Karpas-422 (cell line): ENCODE data around the gene CLTA. TPM values are rescaled to one million over a fixed set of nuclear protein-coding genes. Genes with fewer than 3 reads are reported as not detected.

Source experiments
- DNase-seq: peaks from one replicate; pipeline ENCODE4 v3.0.0-alpha.2; 2015
- H2AFZ ChIP-seq: fragments of 200-600 bp; sonication (generic); 2 replicates; pipeline ENCODE4 v1.6.1; 2014; ENCODE audit warnings: antibody characterized with exemption, low read length, mixed read lengths
- H3K27ac ChIP-seq: fragments of 200-600 bp; sonication (generic); 2 replicates; pipeline ENCODE4 v1.5.1; 2014; ENCODE audit warnings: mild to moderate bottlenecking, low read length, moderate library complexity
- H3K27me3 ChIP-seq: fragments of 200-600 bp; sonication (generic); 2 replicates; pipeline ENCODE4 v1.6.1; 2014; ENCODE audit warnings: low read length, mixed read lengths
- H3K36me3 ChIP-seq: fragments of 200-600 bp; sonication (generic); 2 replicates; pipeline ENCODE4 v1.6.1; 2014; ENCODE audit warnings: low read length, mixed read lengths; ENCODE audit not compliant: insufficient read depth
- H3K4me1 ChIP-seq: fragments of 200-600 bp; sonication (generic); 2 replicates; pipeline ENCODE4 v1.6.1; 2014; ENCODE audit warnings: mild to moderate bottlenecking, low read length, mixed read lengths
- H3K4me2 ChIP-seq: fragments of 200-600 bp; sonication (generic); 2 replicates; pipeline ENCODE4 v1.6.1; 2014; ENCODE audit warnings: low read length, low read depth, mild to moderate bottlenecking; ENCODE audit not compliant: poor library complexity, severe bottlenecking
- H3K4me3 ChIP-seq: fragments of 200-600 bp; sonication (generic); 2 replicates; pipeline ENCODE4 v1.5.1; 2014; ENCODE audit warnings: mild to moderate bottlenecking, antibody characterized with exemption, low read length, mixed read lengths
- H3K79me2 ChIP-seq: fragments of 200-600 bp; sonication (generic); 2 replicates; pipeline ENCODE4 v1.6.1; 2014; ENCODE audit warnings: mild to moderate bottlenecking, low read length, mixed read lengths
- H3K9ac ChIP-seq: fragments of 200-600 bp; sonication (generic); 2 replicates; pipeline ENCODE4 v1.6.0; 2014; ENCODE audit warnings: low read length
- H3K9me2 ChIP-seq: fragments of 200-600 bp; sonication (generic), shearing (Covaris generic); replicated peaks from 2 replicates; pipeline ENCODE4 v1.6.0; 2014; ENCODE audit warnings: mild to moderate bottlenecking, low read length, moderate library complexity; ENCODE audit not compliant: insufficient read depth
- H3K9me3 ChIP-seq: fragments of 300-700, 200-600 bp; sonication (generic); 2 replicates; pipeline ENCODE4 v1.6.1; 2014; ENCODE audit warnings: low read length, mixed read lengths
- H4K20me1 ChIP-seq: fragments of 200-600 bp; sonication (generic); 2 replicates; pipeline ENCODE4 v1.6.1; 2014; ENCODE audit warnings: mild to moderate bottlenecking, antibody characterized with exemption, low read length, low read depth; ENCODE audit not compliant: insufficient read depth
- total RNA-seq: library from RNA; depleted of rRNA; stranded (reverse); fragments of >200 nt; shearing (Covaris generic); gene quantifications from 2 replicates; pipeline ENCODE4 v1.2.3, GENCODE V29; 2014; ENCODE audit warnings: low replicate concordance

Gene CLTA
- total RNA-seq, 1 experiment from 2014 or later: 147 TPM

- Histone ChIP-seq H3K4me1 (peaks cover 8% of the 10 kb centered on the region), H3K9me3 (no peaks in the 10 kb centered on the region), H3K4me3 (no peak overlapping the region), H4K20me1 (no peaks in the 10 kb centered on the region), H3K27me3 (no peaks in the 10 kb centered on the region), H3K36me3 (no peaks in the 10 kb centered on the region), H3K79me2 (no peaks in the 10 kb centered on the region), H3K9me2 (no peaks in the 10 kb centered on the region), H3K27ac (no peak overlapping the region), H3K9ac (no peak overlapping the region), H2AFZ (no peak overlapping the region), H3K4me2 (no peak overlapping the region)
- no peak for DNase-seq
Observed at GRCh38 chr9:36146651-36147050, 44.1 kb upstream of the CLTA start.

GRCh38 chr9:36147441-36148175 lies 43.1 kb upstream of the CLTA start:
- Histone ChIP-seq H2AFZ (no peak overlapping the region), H3K36me3 (no peaks in the 10 kb centered on the region), H3K4me2 (no peak overlapping the region), H3K27me3 (no peaks in the 10 kb centered on the region), H3K9ac (no peak overlapping the region), H4K20me1 (no peaks in the 10 kb centered on the region), H3K4me1 (peaks cover 13% of the 10 kb centered on the region), H3K9me2 (no peaks in the 10 kb centered on the region), H3K27ac (no peak overlapping the region), H3K4me3 (no peak overlapping the region), H3K9me3 (no peaks in the 10 kb centered on the region), H3K79me2 (no peaks in the 10 kb centered on the region)
- DNase-seq: no peak

- H3K36me3 ChIP-seq: no peaks in the 10 kb centered on the region
- H3K79me2 ChIP-seq: no peaks in the 10 kb centered on the region
- H3K9me2 ChIP-seq: no peaks in the 10 kb centered on the region
- peaks cover 9% of the 10 kb centered on the region for H3K4me1 ChIP-seq
- H3K9ac ChIP-seq: no peak overlapping the region
- H3K27ac ChIP-seq: no peak overlapping the region
- no peaks in the 10 kb centered on the region for H3K9me3 ChIP-seq
- DNase-seq: no peak
- H3K4me3 ChIP-seq: no peak overlapping the region
- no peak overlapping the region for H2AFZ ChIP-seq
- H4K20me1 ChIP-seq: no peaks in the 10 kb centered on the region
- H3K4me2 ChIP-seq: no peak overlapping the region
- no peaks in the 10 kb centered on the region for H3K27me3 ChIP-seq
Observed at GRCh38 chr9:36148311-36149051, 42.2 kb upstream of the CLTA start.

GRCh38 chr9:36149197-36149596 lies 41.5 kb upstream of the CLTA start:
- no peak for DNase-seq
- no peaks in the 10 kb centered on the region for H3K27me3 ChIP-seq
- H3K36me3 ChIP-seq: no peaks in the 10 kb centered on the region
- H3K9me3 ChIP-seq: no peaks in the 10 kb centered on the region
- H3K4me1 ChIP-seq: peaks cover 9% of the 10 kb centered on the region
- H2AFZ ChIP-seq: no peak overlapping the region
- H4K20me1 ChIP-seq: no peaks in the 10 kb centered on the region
- no peak overlapping the region for H3K4me2 ChIP-seq
- no peaks in the 10 kb centered on the region for H3K79me2 ChIP-seq
- H3K9me2 ChIP-seq: no peaks in the 10 kb centered on the region
- no peak overlapping the region for H3K27ac ChIP-seq
- H3K4me3 ChIP-seq: no peak overlapping the region
- H3K9ac ChIP-seq: no peak overlapping the region

GRCh38 chr9:36150574-36151315 lies 40.0 kb upstream of the CLTA start:
- Histone ChIP-seq H4K20me1 (no peaks in the 10 kb centered on the region), H3K4me3 (peak overlapping the region; percentile 54; the same call in 1 of the 2 replicates), H3K27ac (no peak overlapping the region), H2AFZ (no peak overlapping the region), H3K36me3 (no peaks in the 10 kb centered on the region), H3K79me2 (no peaks in the 10 kb centered on the region), H3K9me2 (no peaks in the 10 kb centered on the region), H3K4me2 (no peak overlapping the region), H3K4me1 (peaks cover 9% of the 10 kb centered on the region), H3K9ac (peak overlapping the region; percentile 60), H3K27me3 (no peaks in the 10 kb centered on the region), H3K9me3 (no peaks in the 10 kb centered on the region)
- no peak for DNase-seq

GRCh38 chr9:36151316-36152210 lies 39.2 kb upstream of the CLTA start:
- peak overlapping the region; percentile 71; the same call in 1 of the 2 replicates for H2AFZ ChIP-seq
- no peaks in the 10 kb centered on the region for H3K9me2 ChIP-seq
- peak overlapping the region; percentile 60 for H3K9ac ChIP-seq
- no peaks in the 10 kb centered on the region for H4K20me1 ChIP-seq
- no peaks in the 10 kb centered on the region for H3K9me3 ChIP-seq
- H3K27ac ChIP-seq: no peak overlapping the region
- peak; percentile 69 for DNase-seq
- no peaks in the 10 kb centered on the region for H3K27me3 ChIP-seq
- H3K36me3 ChIP-seq: no peaks in the 10 kb centered on the region
- peak overlapping the region; percentile 54; the same call in 1 of the 2 replicates for H3K4me3 ChIP-seq
- peak overlapping the region; percentile 45 for H3K4me2 ChIP-seq
- peaks cover 9% of the 10 kb centered on the region for H3K4me1 ChIP-seq
- H3K79me2 ChIP-seq: no peaks in the 10 kb centered on the region

- H4K20me1 ChIP-seq: no peaks in the 10 kb centered on the region
- no peaks in the 10 kb centered on the region for H3K9me3 ChIP-seq
- peaks cover 9% of the 10 kb centered on the region for H3K4me1 ChIP-seq
- H3K27ac ChIP-seq: no peak overlapping the region
- no peaks in the 10 kb centered on the region for H3K9me2 ChIP-seq
- H3K79me2 ChIP-seq: no peaks in the 10 kb centered on the region
- H2AFZ ChIP-seq: no peak overlapping the region
- no peak overlapping the region for H3K9ac ChIP-seq
- H3K36me3 ChIP-seq: no peaks in the 10 kb centered on the region
- DNase-seq: no peak
- no peak overlapping the region for H3K4me3 ChIP-seq
- H3K27me3 ChIP-seq: no peaks in the 10 kb centered on the region
- no peak overlapping the region for H3K4me2 ChIP-seq
Observed at GRCh38 chr9:36152741-36153438, 37.8 kb upstream of the CLTA start.
